Measurements from ENCODE around the gene PRM3.

Gene PRM3

GRCh38 chr16:11280616-11281522 lies 7.4 kb upstream of the PRM3 start, which contains the start of gene PRM1:
Gene PRM1, minus strand, starts transcription at chr16:11281330. Its CDS starts 92 bp downstream, at chr16:11281238.
- DNase-seq: no peak

GRCh38 chr16:11278681-11279628 lies 5.5 kb upstream of the PRM3 start:
- DNase-seq: no peak

- DNase-seq: no peak
Observed at GRCh38 chr16:11277607-11278337, 4.3 kb upstream of the PRM3 start.

GRCh38 chr16:11276896-11277593 lies 3.6 kb upstream of the PRM3 start:
- no peak for DNase-seq

GRCh38 chr16:11276143-11276895 lies 2.9 kb upstream of the PRM3 start, which contains the start of gene PRM2:
Gene PRM2, minus strand, starts transcription at chr16:11276480. Its CDS starts 110 bp downstream, at chr16:11276370.
- no peak for DNase-seq

- DNase-seq: no peak
Observed at GRCh38 chr16:11274964-11275363, 1.5 kb upstream of the PRM3 start.

GRCh38 chr16:11273721-11274324 lies 394 bp upstream of the PRM3 start:
- no peak for DNase-seq

- no peak for DNase-seq
Observed at GRCh38 chr16:11272484-11272883, 945 bp downstream of the PRM3 start.

- no peak for DNase-seq
Observed at GRCh38 chr16:11271610-11272009, 1.8 kb downstream of the PRM3 start.

GRCh38 chr16:11270602-11271162 lies 2.7 kb downstream of the PRM3 start:
- DNase-seq: no peak

GRCh38 chr16:11268921-11269375 lies 4.5 kb downstream of the PRM3 start, which contains the start of gene TNP2:
Gene TNP2, minus strand, starts transcription at chr16:11269325. Its CDS starts 63 bp downstream, at chr16:11269262.
- no peak for DNase-seq

GRCh38 chr16:11265124-11265523 lies 8.3 kb downstream of the PRM3 start:
- DNase-seq: no peak

- no peak for DNase-seq
Observed at GRCh38 chr16:11264155-11264832, 9.1 kb downstream of the PRM3 start.

- peak; percentile 60 for DNase-seq
Observed at GRCh38 chr16:11263737-11264136, 9.7 kb downstream of the PRM3 start.

- DNase-seq: no peak
Observed at GRCh38 chr16:11262915-11263314, 10.5 kb downstream of the PRM3 start.

- DNase-seq: no peak
Observed at GRCh38 chr16:11260596-11260966, 12.8 kb downstream of the PRM3 start.

- no peak for DNase-seq
Observed at GRCh38 chr16:11259655-11260595, 13.5 kb downstream of the PRM3 start.
